ENCODE data around the gene EDN2.

EDN2 gene

DNA sequence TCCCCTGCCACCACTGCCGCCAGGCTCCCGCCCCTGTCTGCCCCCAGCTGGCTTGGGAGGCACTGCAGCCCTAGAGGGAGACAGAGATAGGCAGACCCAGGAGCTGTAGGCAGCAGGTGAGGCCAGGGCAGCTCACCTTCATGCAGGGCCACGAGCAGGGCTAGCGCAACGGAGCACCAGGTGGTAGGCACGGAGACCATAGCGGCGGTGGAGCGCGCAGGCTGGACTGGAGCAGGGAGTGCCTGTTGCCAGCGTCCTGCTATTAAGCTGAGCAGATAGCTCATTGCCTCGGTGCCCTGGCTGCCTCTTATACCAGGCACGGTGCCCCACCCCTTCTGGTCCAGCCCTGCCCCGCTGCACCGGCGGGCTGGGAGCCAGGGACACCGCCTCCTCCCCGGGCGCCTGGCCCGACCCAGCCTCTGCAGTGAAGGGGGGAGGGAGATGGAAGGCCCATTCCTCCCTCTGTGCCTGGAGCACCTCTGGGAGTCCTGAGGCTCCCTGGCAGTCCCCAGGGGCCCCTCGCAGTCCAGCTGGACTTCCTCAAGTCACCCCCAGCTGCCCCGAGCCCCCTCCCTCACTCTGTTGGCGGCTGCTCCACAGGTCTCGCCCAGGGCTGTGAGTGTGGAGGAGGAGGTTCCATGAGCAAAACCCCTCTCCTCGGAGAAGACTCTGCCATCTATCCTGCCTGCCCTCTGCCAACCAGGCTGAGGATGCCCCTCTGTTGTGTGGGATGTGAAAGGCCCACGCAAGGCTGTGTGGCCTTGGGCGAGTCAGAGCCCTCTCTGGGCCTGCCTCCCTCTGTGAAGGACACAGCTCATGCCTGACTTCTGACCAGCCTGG is at the start of gene EDN2:
Gene EDN2, minus strand, starts transcription at position 282 of the 840 bp plus-strand sequence. Its CDS starts 82 bp downstream, at position 200.
- peak; percentile 86 for DNase-seq (ENCODE audit: low spot score)
- FAIRE-seq, result peak; percentile 96

DNA sequence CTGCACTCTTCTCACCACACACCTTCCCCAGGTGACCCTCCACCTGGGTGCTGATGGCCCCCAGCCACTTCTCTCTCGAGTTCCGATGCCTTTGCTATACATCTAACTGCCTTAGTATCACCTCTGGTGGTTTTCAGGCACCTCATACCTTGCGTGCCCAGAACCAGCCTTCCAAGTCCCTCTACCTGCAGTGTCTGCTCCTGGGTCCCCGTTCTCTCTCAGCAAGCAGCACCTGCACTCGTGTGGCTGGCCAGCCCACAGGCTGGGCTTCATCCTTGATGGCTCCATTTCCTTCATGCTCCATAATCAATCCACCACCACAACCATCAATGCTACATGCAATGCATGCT is 49.2 kb upstream of the EDN2 start:
- DNase-seq (ENCODE audit: low spot score) (no peak), FAIRE-seq (no peak)

- DNase-seq (ENCODE audit: low spot score), result no peak
- FAIRE-seq, result no peak
Observed at GRCh38 chr1:41533016-41533730, 48.7 kb upstream of the EDN2 start.

GRCh38 chr1:41532206-41532975 is 47.9 kb upstream of the EDN2 start:
- FAIRE-seq (no peak), DNase-seq (ENCODE audit: low spot score) (no peak)

DNA sequence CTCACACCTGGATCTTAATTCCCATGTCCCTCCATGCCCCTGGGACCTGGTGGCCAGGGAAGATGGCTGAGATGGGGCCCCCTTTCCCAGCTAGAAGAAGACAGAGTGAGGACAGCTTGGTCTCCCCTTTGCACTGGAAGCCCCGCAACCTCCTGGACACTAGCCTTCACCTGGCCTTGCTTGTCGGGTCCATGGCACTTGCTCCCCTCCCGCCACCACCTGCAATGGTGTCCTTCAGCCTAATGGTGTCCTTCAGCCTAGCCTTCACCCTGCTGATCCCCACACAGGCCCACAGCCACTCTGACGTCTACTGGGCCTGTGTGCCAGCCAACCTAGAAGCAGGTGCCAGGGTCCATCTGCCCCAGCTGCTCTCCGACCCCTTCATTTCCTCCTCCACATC is 45.9 kb upstream of the EDN2 start:
- no peak for FAIRE-seq

GRCh38 chr1:41529621-41530395 is 45.3 kb upstream of the EDN2 start:
- DNase-seq (ENCODE audit: low spot score), result no peak
- no peak for FAIRE-seq

More for the DNA sequence above, 45.9 kb upstream of the EDN2 start:
- DNase-seq (ENCODE audit: low spot score), result no peak

DNA sequence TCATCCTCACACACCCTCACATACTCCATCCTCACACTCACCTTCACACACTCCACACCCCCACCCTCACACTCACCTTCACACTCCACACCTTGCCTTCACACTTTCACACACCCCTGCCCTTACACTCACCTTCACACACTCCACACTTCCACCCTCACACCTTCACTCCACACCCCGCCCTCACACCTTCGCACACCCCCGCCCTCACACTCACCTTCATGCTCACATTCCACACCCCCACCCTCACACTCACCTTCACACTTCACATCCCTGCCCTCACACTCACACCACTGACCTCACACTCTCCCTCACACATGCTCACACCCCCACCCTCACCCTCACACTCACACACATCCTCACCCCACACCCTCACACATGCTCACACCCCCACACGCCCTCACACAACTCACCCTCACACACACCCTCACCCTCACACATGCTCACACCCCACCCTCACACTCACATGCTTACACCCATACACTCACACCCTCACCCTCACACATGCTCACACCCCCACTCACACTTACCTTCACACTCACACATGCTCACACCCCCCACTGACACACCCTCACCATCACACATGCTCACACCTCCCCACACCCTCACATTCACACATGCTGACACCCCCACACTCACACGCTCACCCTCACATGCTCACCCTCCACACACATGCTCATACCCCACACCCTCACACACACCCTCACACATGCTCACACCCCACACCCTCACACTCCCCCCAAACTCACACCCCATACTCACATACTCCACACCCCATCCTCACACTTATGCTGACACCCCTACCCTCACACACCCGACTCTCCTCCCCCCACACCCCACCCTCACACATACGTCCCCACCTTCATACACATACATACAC is 44.5 kb upstream of the EDN2 start:
- FAIRE-seq (no peak), DNase-seq (ENCODE audit: low spot score) (no peak)

DNA sequence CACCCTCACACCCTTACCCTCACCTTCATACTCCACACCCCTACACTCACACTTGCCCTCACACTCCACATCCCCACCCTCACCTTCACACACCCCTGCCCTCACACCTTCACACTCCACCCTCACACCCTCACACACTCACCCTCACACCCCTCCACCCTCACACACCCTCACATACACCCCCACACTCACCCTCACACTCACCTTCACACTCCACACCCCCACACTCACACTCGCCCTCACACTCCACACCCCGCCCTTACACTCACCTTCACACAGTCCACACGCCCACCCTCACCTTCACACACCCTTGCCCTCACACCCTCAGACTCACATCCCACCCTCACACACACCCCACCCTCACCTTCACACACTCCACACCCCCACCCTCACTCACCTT is 43.6 kb upstream of the EDN2 start:
- FAIRE-seq (no peak), DNase-seq (ENCODE audit: low spot score) (no peak)

DNA sequence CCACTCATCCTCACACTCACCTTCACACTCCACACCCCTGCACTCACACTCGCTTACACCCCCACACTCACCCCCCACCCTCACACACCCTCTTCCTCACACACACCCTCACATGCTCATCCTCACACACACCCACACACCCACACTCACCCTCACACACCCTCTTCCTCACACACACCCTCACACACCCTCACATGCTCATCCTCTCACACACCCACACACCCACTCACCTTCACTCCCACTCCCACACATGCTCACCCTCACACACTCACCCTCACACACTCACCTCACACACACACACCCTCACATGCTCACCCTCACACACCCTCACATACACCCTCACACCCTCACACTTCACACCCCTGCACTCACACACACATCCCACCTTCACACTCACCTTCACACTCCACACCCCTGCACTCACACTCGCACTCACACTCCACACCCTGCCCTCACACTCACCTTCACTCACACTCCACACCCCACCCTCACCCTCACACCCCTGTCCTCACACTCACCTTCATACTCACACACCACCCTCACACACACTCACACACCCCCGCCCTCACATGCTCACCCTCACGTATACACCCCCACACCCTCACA is 42.6 kb upstream of the EDN2 start:
- FAIRE-seq, result peak; percentile 99
- DNase-seq (ENCODE audit: low spot score), result no peak

DNA sequence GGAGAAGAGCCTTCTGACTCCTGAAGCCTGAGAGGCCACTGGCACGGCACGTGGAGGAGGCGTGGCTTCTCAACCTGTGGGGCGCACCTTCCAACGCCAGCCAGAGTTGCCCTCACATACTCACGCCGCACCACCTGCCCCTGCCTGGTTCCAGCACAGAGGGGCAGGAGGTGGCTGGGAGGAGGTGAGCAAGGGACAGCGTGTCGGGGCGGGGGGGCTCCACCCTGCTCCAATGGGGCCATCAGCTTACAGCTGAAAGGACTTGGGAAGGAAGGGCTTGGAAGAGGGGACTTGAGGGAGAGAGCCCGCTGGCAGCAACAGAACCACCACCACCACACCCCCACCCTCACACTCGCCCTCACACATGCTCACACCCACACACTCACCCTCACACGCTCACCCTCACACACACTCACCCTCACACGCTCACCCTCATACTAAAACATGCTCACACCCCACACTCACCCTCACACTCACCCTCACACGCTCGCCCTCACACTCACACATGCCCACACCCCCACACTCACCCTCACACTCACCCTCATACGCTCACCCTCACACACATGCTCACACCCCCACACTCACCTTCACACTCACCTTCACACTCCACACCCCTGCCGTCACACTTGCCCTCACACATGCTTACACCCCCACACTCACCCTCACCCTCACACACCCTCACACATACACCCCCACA is 41.6 kb upstream of the EDN2 start:
- FAIRE-seq, result no peak
- DNase-seq (ENCODE audit: low spot score), result no peak

GRCh38 chr1:41524676-41525675 is 40.5 kb upstream of the EDN2 start:
- DNase-seq (ENCODE audit: low spot score), result no peak
- no peak for FAIRE-seq

DNA sequence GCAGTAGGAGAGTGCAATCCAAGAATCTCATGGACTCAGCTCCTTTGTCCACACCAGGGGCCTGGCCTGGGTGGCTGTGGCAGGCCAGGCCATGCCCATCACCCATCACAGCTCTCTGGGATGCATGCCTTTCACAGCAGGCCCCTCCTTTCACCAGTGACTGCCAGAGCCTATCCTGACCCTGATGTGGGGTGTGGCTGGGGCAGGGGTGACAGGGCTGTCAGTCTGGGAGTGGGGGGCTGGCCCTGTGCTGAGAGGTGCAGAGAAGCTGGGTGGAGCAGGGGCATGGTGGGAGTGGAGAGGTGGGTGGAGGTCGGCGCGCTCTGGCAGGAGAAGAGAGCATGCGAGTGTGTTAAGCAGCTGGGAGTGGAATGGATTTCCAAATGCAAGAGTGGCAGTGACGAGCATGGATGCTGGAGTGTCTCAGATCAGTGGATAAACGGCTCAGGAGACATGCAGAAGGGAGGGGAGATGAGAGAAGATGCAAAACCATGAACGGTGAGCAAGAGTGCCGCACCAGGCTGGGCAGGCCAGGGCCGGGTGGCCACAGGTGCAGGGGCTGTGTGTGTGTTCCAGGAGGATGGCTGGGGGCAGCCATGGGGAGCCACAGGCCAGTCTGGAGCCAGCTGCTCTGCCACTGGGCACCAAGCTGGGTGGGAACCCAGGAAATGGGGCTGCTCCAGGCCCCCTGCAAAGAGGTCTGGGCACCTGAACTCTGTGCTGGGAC is 39.6 kb upstream of the EDN2 start:
- peak; percentile 72 for FAIRE-seq

DNA sequence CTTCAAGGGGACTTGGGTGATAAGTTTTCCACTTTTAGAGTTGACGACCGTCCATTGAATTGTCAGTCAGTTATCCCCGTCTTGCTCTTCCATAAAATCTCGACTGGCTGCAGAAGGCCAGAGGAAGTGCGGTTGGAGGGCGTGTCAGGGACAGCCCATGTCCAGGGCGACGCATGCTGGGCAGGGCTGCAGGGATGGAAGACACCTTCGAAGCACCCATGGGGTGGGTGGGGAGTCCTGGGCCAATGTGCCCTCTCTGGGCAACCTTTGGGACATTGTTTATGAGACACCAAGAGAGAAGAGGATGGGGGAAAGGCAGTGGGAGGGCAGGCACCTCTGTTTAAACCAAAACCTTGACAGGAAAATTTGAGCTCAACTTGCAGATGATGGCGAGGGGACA is 38.6 kb upstream of the EDN2 start:
- DNase-seq (ENCODE audit: low spot score), result no peak
- no peak for FAIRE-seq

More for the DNA sequence above, 39.6 kb upstream of the EDN2 start:
- DNase-seq (ENCODE audit: low spot score), result no peak

GRCh38 chr1:41521766-41522165 is 37.3 kb upstream of the EDN2 start:
- DNase-seq (ENCODE audit: low spot score) (no peak), FAIRE-seq (no peak)

DNA sequence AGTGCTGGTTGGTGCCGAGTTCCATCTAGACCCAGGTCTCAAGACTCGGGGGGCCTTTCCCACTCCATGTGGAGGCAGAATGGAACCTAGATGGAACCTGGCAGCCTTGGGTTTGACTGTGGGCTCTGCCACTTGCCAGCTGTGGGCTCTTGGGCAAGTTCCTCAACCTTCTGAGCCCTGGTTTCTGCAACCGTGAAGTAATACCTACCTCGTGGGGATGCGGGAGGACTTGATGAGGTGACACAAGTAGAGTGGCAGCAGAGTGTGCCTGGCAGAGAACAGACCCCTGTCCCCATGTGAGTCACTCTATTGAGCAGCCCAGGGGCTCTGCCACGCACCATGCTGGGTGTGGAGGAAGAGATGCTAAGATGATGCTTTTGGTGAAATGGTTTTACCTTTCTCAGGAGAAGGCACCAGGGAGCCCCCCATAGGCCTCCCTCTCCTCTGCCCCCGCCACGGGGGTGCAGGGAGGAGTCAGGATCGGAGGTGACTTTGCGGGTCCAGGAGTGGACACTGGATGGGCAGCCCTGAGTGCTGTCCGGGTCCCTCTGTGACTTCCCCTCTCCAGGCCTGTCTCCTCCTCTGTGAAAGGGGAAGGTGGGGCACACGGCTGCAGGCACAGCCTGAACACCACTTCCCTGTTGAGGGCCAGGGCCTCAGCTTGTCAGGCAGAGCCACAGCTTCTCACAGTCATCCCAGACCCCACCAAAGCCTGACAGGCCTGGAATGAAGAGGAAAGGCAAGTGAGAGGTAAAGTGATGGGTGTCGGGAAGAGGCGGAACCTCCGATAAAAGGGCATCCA is 36.7 kb upstream of the EDN2 start:
- FAIRE-seq (peak; percentile 17), DNase-seq (ENCODE audit: low spot score) (no peak)

DNA sequence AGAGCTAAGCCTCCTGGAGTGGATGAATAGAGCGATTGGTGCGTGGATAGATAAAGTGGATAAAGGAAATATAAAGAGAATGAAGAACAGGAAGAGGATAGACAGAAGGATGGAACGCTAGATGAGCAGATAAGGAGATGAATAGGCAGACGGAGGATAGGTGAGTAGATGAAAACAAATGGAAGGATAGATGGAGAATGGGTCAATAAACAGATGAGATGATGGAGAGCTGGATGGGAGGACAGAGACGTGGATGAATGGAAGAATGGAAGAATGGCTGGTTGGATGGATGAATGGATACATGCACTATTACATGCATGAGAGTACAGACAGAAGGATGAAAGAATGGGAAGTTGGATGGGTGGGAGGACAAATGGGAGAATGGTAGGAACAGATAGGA is 35.2 kb upstream of the EDN2 start:
- FAIRE-seq (no peak), DNase-seq (ENCODE audit: low spot score) (no peak)

All from urothelium cell line (cell line).